GM19438 (cell line): ENCODE measurements around the gene FYB2.

ENCODE experiments used
- ATAC-seq: cut with Tn5 transposase; IDR thresholded peaks from one replicate; pipeline ENCODE4 v1.9.1; 2021; ENCODE audit warnings: low read depth; ENCODE audit not compliant: unreplicated experiment

The FYB2 gene

GRCh38 chr1:56819387-56819899, at the start of gene FYB2:
Gene FYB2, minus strand, starts transcription at chr1:56819404. Its CDS starts 114 bp downstream, at chr1:56819290.
- ATAC-seq, result no peak

GRCh38 chr1:56868761-56869160, 49.6 kb upstream of the FYB2 start:
- ATAC-seq, result no peak

GRCh38 chr1:56867491-56867890, 48.3 kb upstream of the FYB2 start:
- no peak for ATAC-seq

GRCh38 chr1:56866656-56867055, 47.5 kb upstream of the FYB2 start:
- ATAC-seq, result no peak

- no peak for ATAC-seq
Observed at GRCh38 chr1:56864430-56864829, 45.2 kb upstream of the FYB2 start.

- ATAC-seq, result no peak
Observed at GRCh38 chr1:56863265-56863992, 44.2 kb upstream of the FYB2 start.

GRCh38 chr1:56859287-56859686, 40.1 kb upstream of the FYB2 start:
- no peak for ATAC-seq

- no peak for ATAC-seq
Observed at GRCh38 chr1:56856186-56856585, 37.0 kb upstream of the FYB2 start.

- ATAC-seq, result no peak
Observed at GRCh38 chr1:56855190-56855589, 36.0 kb upstream of the FYB2 start.

GRCh38 chr1:56854521-56855099, 35.4 kb upstream of the FYB2 start, which contains the start of gene C8A:
Gene C8A, plus strand, starts transcription at chr1:56854797. Its CDS starts 105 bp downstream, at chr1:56854902.
- ATAC-seq, result no peak

GRCh38 chr1:56852476-56852875, 33.3 kb upstream of the FYB2 start:
- ATAC-seq, result no peak

GRCh38 chr1:56850922-56851321, 31.7 kb upstream of the FYB2 start:
- ATAC-seq, result no peak

- no peak for ATAC-seq
Observed at GRCh38 chr1:56850411-56850810, 31.2 kb upstream of the FYB2 start.

- ATAC-seq, result no peak
Observed at GRCh38 chr1:56849750-56850149, 30.5 kb upstream of the FYB2 start.

- ATAC-seq, result no peak
Observed at GRCh38 chr1:56845343-56845742, 26.1 kb upstream of the FYB2 start.

GRCh38 chr1:56844545-56845136, 25.4 kb upstream of the FYB2 start:
- ATAC-seq, result no peak

- ATAC-seq, result no peak
Observed at GRCh38 chr1:56843544-56843943, 24.3 kb upstream of the FYB2 start.

- no peak for ATAC-seq
Observed at GRCh38 chr1:56838759-56839158, 19.6 kb upstream of the FYB2 start.

- ATAC-seq, result no peak
Observed at GRCh38 chr1:56837244-56837939, 18.2 kb upstream of the FYB2 start.

GRCh38 chr1:56836359-56836758, 17.2 kb upstream of the FYB2 start:
- no peak for ATAC-seq

- no peak for ATAC-seq
Observed at GRCh38 chr1:56835657-56836056, 16.5 kb upstream of the FYB2 start.
